ENCODE measurements around the gene ICE1.
"Not testable (repeated sequence)": the region's sequence is repeated elsewhere in the genome, so short reads cannot be mapped to it uniquely, and the experiment has no call there.

The ICE1 gene

DNA sequence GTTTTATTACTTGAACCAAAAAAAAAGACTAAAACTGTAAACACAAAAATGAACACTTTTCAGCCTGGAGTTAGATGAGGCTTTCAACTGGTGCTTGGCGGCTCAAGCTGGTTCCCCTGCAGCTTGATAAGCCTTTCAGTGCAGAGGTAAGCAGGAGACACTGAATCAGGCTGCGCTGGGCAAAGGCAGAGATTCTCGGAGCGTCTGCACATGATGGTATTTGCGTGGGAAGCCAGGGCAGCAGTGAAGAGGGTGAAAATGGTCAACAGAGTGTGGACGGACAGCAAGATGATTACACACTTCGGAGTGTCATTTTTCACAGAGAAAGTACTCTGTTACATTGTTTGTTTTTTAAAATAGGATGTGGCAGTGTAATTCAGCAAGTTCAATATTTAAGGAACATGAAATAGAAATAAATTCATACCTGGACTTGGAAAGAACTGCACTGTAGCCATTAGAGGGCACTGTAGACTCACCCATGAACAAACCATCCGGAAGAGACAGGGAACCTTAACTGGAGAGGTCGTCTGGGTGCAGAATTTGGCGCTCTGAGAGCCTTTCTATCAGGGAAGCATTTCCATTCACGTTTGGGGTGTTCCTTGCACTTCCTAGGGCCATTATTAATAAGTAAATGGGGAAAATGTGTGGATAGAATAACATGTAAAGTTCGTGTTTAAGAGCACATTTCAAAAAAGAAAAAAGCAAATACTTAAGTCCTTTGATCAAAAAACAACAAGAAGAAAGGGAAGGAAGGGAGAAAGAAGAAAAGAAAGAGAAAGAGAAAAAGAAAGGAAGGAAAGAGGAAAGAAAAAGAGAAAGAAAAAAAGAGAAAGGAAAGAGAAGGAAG lies 69.8 kb downstream of the ICE1 start:
- FAIRE-seq: no peak

DNA sequence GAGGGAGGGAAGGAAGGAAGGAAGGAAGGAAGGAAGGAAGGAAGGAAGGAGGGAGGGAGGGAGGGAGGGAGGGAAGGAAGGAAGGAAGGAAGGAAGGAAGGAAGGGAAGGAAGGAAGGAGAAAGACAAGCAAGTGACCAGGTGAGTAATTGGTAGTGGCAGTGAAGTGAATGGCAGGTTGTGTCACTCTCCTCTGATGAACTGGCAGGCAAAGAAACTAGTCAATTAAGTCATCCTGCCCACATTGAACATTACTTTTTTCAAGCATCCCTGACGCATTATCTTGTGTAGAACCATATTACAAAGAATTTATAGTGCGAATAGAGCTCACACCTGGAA lies 70.4 kb downstream of the ICE1 start:
- FAIRE-seq: not testable (repeated sequence)

DNA sequence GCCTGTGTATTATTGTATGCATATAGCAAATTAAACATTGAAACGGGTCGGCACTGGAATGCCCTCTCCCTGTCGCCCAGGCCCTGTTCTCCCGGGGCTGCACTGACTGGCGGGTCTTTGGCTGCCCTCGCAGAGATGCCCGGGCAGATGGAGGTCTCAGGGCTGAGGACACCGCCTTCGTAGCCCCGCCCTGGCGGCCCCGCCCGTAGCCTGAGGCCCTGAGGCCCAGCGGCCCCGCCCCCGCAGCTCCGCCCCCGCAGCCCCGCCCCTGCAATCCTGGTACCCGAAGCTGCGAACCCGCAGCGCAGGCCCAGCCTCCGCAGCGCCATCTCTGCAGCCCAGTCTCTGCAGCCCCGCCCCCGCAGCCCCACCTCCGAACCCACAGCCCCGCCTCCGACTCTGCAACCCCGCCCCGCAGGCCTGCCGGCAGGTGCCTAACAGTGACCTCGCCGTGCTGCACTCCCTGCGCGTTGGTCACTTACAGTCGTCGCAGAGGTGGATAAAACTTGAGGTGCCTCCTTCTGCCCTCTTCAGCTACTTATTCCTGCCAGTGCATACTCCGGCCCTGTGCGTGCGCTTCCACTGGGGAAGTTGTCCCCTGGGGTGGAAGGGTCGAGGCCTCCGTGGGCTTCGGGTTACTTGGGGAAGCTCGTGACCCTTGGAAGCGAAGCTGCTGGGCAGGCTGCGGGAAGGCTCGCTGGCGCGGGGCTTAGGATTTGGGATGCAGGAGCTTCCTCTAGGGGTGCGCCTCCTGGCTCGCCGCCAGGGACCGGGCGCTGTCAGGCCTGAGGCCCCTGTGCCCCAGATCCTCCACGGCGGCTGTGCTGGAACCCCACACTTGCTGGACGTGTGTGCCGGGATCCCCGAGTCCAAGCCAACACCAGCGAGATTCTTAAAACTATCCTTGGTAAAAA lies 72.3 kb downstream of the ICE1 start:
- no peak for FAIRE-seq

DNA sequence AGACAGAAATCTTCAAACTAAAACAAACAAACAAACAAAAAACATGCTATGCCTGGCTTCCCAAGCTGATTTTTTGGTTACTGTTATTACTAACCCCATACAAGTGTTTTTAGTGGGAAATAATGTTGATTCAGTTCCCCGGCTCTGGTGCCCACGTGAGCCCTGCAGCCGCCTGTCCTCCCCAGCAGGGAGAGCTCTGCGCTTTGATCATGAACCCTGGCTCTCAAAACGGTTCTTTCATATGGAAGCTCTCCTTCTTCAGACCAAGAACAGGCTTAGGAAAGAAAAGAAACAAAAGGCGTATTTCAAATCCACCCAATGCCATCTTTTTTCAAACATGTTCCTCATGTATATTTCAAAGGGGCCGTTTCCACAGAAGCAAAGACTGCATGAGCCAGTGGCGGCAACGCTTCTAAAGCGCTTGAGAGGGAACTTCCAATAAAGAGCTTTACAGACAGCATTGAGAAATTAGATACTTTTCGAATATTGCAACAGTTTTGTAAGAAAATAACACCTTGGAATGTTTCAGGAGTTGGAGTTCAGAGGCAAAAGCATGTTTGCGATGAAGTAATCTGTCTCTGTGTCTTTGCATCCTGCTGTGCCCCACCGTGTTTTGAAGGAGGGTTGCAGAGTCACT lies 74.8 kb downstream of the ICE1 start:
- FAIRE-seq: no peak

DNA sequence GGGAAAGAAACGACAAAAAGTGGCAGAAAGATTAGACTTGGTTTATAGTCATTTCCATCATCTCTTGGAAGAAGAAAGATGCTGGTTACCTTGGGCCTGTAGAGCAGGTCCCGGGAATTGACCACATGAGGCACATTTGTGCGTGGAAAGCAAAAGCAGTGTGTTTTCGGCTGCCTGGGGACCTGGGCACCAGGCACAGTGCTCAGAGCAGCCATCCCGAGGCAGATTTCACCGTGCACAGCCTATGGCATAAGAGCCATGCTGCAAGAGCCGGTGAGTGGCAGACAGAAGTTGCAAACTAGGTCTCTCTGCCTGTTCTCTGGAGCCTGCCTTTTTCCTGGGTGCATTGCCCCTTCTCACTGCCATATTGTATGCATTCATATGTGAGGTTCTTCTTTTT lies 77.0 kb downstream of the ICE1 start:
- no peak for FAIRE-seq

DNA sequence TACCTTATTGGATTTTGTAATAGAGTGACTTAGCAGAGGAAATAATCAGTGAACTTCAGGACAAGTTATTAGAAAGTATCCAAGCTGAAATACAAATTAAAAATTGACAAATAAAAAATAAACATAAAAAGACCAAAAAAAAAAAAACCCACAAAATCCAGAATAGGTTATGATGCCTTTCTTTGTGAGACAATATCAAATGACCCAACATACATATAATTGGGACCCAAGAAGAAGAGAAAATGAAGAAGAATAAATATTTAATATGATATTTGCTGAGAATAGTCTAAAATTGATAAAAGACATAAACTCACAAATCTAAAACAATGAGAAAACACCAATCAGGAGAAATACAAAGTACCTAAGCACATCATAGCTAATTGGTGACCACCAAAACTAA lies 81.8 kb downstream of the ICE1 start:
- no peak for FAIRE-seq

DNA sequence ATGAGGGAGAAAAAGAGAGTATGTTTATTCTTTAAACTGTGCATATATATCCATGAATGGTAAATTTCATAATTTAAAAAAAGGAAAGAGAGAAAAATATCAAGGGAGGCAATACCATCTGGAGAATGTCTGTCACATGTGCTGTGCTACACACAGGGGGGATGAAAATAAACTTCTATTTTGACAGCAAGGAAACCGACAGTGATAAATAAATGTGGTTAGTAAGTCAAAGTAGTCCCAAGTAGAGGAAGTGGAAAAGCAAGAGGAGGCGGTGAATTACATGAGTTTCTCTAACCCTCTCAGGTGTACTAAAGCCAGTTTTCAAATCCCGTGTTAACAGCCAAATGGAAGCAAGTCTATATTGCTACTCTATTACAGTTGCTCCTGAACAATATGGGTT lies 83.3 kb downstream of the ICE1 start:
- FAIRE-seq: no peak

DNA sequence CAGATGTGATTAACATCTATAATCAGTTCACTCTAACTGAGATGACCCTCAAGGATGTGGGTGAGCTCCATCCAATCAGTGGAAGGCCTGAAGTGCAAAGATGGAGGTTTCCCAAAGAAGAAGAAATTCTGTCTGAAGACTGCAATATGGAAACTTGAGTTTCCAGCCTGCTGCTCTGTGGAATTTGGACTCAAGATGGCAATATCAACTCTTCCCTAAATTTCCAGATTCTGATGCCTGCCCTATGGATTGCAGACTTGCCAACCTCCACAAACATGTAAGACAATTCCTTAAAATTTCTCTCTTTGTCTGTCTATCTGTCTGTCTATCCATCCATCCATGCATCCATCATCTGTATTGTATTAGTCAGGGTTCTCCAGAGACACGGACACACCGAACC lies 85.9 kb downstream of the ICE1 start:
- FAIRE-seq: no peak

DNA sequence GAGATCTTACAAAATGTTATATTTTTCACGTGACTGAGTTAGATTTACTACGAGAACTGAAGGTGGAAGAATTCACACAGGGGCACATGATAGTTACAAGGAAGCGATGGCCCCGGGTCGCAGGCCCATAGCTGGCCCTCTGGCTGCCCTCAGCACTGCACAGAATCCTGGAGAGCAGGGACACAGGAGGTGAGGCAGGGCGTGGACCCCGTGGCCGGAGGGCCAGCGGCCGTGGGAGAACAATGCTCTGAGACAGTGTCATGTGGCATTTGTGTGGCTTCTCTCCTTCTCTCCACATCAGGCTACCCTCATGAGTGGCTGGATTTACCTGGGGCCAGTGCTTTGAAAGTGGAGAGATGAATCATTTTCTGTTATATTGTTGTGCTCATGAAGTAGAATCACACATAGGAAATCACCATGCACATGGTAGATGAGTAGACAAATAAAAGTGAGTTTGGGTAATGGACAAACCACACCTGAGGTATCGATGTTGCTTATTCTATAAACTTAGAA lies 89.5 kb downstream of the ICE1 start:
- no peak for FAIRE-seq

DNA sequence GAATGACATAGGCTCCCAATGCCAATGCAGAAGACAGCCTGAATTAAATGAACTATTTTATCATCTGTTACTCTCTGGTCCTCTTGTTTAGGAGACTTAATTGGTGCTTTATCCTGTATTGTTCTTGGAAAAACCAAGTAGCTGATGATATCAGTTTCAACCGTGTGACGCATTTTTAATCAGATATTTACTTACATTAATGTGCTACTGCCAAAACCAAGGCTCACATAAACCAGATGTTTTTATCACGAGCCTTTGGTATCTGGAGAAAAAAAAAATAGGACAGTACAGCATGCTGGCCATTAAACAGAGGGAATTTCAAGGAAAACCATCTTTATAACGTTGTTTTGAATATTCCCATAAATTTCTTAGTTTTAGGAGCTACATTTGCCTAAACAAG lies 90.1 kb downstream of the ICE1 start:
- FAIRE-seq: no peak

DNA sequence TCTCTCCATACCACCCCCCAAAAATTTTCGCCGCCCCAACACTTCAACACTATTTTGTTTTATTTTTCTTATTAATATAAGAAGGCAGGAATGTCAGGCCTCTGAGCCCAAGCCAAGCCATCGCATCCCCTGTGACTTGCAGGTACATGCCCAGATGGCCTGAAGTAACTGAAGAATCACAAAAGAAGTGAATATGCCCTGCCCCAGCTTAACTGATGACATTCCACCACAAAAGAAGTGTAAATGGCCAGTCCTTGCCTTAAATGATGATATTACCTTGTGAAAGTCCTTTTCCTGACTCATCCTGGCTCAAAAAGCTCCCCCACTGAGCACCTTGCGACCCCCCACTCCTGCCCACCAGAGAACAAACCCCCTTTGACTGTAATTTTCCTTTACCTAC lies 98.1 kb downstream of the ICE1 start:
- not testable (repeated sequence) for FAIRE-seq

DNA sequence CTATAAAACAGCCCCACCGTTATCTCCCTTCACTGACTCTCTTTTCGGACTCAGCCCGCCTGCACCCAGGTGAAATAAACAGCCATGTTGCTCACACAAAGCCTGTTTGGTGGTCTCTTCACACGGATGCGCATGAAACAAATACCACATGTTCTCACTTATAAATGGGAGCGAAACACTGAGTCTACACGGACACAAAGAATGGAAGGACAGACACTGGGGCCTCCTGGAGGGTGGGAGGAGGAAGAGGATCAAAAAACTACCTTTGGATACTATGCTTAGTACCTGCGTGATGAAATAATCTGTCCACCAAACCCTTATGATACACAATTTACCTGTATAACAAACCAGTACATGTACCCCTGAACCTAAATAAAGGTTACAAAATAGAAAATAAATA lies 98.6 kb downstream of the ICE1 start:
- FAIRE-seq: no peak

DNA sequence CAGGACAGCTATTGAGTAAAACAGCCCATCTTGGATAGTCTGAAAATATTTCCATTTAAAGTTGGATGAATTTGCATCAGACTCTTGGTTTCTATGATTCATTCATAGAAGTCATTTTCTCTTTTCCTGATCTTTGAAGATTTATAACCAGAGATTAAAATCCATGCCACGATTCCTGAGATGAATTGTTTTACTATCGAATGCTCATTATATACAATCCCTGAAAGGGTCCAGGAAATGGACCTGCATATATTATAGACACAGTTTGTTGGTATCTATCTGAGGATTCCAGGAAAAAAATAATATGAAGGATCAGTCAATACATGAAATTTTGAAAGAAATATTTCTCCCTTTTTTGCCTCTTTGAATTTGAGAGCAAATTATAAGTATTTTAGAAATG lies 99.0 kb downstream of the ICE1 start:
- no peak for FAIRE-seq

DNA sequence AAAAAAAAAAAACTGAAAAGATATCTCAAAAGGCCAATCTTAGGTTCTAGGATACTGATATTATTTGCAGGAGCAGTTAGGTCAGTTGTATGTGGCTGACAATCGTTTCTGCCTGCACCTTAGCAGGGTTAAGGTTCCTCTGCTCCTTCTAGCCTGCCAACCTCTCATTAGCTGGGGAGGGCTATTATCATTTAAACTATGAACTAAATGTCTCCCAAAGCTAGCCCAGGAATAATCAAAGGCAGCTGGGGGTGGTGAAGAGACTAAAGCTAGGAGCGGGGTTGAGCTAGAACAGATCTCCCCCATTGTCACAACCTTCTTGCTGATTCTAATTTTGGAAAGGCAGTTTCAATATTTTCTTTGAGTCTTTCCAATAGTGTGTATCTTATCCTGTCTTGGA lies 99.9 kb downstream of the ICE1 start:
- no peak for FAIRE-seq

DNA sequence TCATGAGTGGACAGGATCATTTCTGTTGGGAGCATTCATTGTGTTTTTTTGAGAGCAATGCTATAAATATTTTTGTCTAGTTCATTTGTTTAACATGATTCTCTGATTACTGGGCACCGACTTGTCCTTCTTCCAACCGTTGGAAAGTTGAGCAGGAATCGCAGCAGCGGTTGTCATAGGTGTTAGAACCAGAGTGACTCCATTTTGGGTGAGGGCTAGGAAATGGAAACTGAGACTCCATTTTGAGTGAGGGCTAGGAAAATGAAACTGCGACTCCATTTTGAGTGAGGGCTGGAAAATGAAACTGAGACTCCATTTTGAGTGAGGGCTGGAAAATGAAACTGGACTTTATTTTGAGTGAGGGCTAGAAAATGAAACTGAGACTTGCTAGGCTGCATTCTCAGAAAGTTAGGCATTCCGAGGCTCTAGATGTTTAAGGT lies 100.6 kb downstream of the ICE1 start:
- FAIRE-seq: no peak

DNA sequence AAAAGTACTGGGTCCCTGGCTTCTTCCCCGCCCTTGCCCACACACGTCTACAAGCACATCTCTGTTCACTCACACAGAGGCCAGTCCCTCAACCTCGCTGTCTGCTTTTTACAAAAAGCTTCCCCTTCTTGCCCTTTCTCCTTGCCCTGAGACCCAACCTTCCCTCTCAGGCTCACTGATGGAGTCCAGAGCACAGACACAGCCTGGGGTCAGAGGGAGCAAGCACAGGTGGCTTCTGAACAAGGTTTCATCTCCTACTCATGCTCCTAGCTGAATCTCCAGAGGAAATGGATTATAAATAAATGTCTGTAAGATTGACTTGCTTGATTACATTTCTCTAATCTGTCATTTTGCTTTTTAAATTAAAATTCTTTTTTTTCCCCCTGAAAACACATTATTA lies 101.8 kb downstream of the ICE1 start:
- no peak for FAIRE-seq

DNA sequence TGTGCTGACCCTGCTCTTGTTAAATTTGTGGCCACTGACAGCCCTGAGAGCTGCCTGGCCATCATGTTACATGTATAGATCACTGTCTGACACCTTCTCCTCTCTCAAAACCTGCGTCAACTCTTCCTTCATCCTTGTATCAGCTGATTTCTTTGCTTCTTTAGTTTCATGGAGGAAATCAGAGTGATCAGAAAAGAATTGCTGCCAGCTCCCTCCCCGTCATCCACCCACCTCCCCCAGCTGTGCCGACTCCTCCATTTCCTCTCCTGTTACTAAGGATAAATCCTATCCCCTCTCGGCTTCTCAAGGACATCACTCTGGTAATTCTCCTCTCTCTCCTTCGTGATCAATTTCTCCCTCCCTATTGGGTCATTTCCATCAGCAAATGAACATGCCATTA lies 108.9 kb downstream of the ICE1 start:
- FAIRE-seq: no peak

DNA sequence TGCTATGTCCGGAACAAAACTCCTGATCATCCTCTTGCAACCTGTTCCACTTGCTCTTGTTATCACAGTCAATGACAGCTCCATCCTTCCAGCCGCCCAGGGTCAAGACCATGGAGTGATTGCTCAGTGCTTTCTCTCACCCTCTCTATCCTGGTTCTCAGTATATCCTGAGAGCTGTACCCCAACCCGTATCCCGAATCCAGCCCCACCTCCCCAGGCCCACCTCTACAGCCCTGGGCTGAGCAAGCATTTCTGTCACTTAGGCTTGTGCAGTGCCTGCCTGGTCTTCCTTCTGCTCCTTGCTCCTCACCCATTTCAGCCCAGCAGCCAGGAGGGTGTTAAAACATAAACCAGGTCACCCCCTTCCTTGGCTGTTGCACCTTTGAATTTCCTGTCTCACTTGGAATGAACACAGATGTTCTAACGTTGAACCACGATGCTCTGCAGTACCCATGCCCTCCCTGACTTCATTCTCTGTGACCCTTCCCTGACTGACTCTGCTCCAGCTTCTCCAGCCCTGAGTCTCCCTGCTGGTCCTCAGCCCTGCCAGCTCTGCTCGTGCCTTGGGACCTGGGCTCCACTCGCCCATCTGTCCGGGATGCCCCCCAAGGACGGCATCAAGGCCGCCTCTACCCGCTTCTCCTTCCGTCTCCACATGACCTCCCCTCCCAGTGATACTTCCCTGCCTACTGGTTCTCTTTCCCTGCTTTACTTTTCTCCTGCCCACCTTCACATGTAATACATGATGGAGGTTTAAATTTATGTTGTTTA lies 110.0 kb downstream of the ICE1 start:
- no peak for FAIRE-seq

DNA sequence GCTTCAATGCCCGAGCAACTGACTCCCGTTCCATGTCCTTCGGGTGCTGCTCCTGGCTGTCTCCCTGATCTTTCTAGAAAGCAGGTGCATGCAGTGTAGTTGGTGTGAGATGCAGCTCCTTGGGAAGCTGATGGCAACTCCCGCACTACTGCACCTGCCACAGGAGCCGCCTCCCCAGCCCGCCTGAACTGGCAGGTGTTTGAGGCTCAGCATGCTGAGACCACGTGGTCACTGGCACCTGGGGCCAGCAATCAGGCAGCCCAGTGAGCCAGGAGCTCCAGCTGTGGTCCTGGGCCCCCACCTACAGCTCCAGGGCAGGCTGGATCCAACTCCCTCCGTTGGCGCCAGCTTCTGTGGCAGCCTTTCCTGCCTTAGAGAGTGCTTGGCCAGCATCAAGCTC lies 111.5 kb downstream of the ICE1 start:
- no peak for FAIRE-seq

DNA sequence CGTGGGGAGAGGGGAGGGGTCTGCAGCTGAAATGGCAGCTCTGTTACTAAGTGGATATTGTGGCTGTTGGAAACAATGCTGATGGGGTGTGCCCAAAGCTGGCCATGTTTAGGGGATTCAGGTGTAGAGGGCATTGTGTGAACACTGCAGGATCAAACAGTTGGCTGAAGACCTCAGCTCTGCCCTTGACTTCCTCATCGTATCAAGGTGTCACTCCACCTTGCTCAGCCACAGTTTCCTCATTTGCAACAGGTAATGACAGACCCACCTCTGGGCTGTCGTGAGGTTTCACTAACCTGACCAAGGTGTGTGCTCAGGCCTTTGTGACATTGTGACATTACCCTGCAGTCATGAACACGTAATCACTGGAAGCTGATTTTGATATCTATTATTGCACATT lies 111.9 kb downstream of the ICE1 start:
- FAIRE-seq: no peak

DNA sequence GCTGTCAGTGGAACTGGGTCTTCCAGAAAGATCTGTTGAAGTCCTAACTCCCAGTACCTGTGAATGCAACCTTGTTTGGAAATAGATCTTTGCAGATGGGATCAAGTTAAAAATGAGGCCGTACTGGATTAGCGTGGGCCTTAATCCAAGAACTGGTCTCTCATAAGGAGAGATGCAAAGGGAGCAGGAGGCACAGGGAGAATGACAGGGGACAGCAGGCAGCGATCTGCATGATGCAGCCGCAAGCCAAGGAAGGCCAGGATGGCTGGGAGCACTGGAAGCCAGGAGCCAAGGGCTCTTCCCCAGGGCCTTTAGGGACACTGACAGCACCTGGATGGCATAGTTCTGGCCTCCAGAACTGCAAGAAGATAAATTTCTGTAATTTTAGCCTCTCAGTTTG lies 114.4 kb downstream of the ICE1 start:
- FAIRE-seq: no peak

DNA sequence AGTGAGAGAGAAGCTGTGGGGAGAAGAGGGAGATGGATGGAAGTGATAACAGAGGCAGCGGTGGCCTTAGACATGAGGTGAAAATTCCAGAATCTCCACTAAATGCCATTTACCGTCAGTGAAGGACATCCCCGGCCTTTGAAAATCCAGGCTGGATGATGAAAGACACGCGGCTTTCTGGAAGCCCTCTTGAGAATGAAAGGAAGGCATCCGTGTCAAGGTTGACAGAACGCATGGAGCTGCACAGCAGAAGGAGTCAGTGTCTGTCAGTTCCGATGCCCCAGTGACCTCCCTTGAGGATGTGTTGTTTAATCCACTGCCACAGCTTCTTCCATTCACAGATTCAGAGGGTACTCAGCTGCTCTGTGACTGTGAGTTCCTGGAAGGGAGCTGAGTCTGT lies 114.9 kb downstream of the ICE1 start:
- no peak for FAIRE-seq

DNA sequence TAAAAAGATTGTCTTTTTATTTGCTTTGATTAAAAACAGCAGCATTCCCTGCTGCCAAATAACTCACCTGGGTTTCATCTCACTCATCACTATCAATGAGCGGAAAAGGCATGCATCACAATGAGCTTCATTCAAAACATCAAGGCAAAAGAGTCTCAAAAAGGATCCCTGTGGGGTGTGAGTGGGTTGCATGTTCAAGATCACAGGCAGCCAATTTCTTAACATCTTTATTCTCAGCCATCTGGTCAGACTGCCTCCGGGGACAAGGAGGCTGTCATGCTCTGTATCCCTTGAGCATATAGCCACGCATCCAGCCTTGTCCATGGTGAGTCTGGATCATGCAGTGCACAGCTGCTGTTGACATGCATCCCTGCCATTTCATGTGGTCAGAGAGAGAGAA lies 117.1 kb downstream of the ICE1 start:
- no peak for FAIRE-seq
